HepG2 (cell line): Measurements from ENCODE around the gene FOSB. TPM values are rescaled to one million over a fixed set of nuclear protein-coding genes. Genes with fewer than 3 reads are reported as not detected.

Experiments used
- ATAC-seq: fragments of 200-7000 bp; cut with Tn5 transposase; 3 replicates; pipeline ENCODE4 v1.9.1; 2020; ENCODE audit warnings: mild to moderate bottlenecking, moderate library complexity
- BruUV-seq: library from RNA; stranded (reverse); fragments of 400-500 nt; replicated peaks from 2 replicates; lab custom pipeline; 2021; lab: Mats Ljungman, UMichigan
- CTCF ChIA-PET: fragments of 300-600 bp; formaldehyde crosslinking; extraction: SDS; loops from one replicate; lab custom pipeline; 2021; ENCODE audit warnings: low total read pairs, inconsistent platforms, low intra/inter-chr PET ratio; lab: Yijun Ruan, JAX
- POLR2A ChIA-PET: fragments of 350-600 bp; sonication (Branson Sonifier 250); formaldehyde crosslinking; loops from one replicate; lab custom pipeline; 2020; ENCODE audit warnings: antibody characterized with exemption, inconsistent platforms; lab: Yijun Ruan, JAX
- DNase-seq: peaks from one replicate; pipeline ENCODE4 v3.0.0-alpha.2; 2015; ENCODE audit warnings: low spot score
- FAIRE-seq: peaks from 3 replicates; lab custom pipeline; 2011; peaks lifted over from hg19 to GRCh38; lab: Jason Lieb, UNC
- H2AFZ ChIP-seq: one replicate; pipeline ENCODE4 v1.6.1; 2011; ENCODE audit warnings: low read length, inconsistent platforms
- H3K27ac ChIP-seq: fragments of 300-600 bp; 3 replicates; pipeline ENCODE4 v1.8.0; 2011; ENCODE audit warnings: mixed run types, mild to moderate bottlenecking, mixed read lengths, low read length, inconsistent platforms; ENCODE audit not compliant: insufficient read depth; ENCODE audit errors: extremely low read length
- H3K27me3 ChIP-seq, 2 experiments: fragments of 200-600 bp in 1 of 2; 2 replicates in 1 of 2; 3 replicates in 1 of 2; pipeline versions ENCODE4 v1.6.0 to v1.8.0; 2011; ENCODE audit warnings: low read length in 2 of 2, mild to moderate bottlenecking in 2 of 2, moderate library complexity in 2 of 2, inconsistent platforms in 1 of 2; ENCODE audit not compliant: insufficient read depth in 2 of 2, control insufficient read depth in 1 of 2
- H3K36me3 ChIP-seq, 2 experiments: fragments of 200-600 bp in 1 of 2; replicated peaks in 1 of 2; 2 replicates in 1 of 2; 3 replicates in 1 of 2; pipeline versions ENCODE4 v1.5.1 to v1.8.0; 2011; ENCODE audit warnings: low read length in 2 of 2, inconsistent platforms in 1 of 2; ENCODE audit not compliant: insufficient read depth in 2 of 2, control insufficient read depth in 1 of 2
- H3K4me1 ChIP-seq: 2 replicates; pipeline ENCODE4 v1.5.1; 2012; ENCODE audit warnings: low read length, inconsistent platforms; ENCODE audit not compliant: insufficient read depth
- H3K4me2 ChIP-seq: 2 replicates; pipeline ENCODE4 v1.6.0; 2011; ENCODE audit warnings: low read depth, low read length, inconsistent platforms
- H3K4me3 ChIP-seq, 3 experiments: fragments of 200-600 bp in 1 of 3; sonication (generic), shearing (Covaris generic) in 1 of 3; replicated peaks in 1 of 3; 2 replicates each; pipeline ENCODE4 v1.5.1; 2011 to 2016; ENCODE audit warnings: low read length in 3 of 3, inconsistent platforms in 2 of 3, low read depth in 2 of 3, mild to moderate bottlenecking in 2 of 3, control low read depth in 1 of 3, mixed read lengths in 1 of 3; ENCODE audit not compliant: insufficient read depth in 1 of 3
- H3K79me2 ChIP-seq: one replicate; pipeline ENCODE4 v1.6.1; 2011; ENCODE audit warnings: low read length, inconsistent platforms; ENCODE audit not compliant: insufficient read depth
- H3K9ac ChIP-seq: 2 replicates; pipeline ENCODE4 v1.6.0; 2011; ENCODE audit warnings: mild to moderate bottlenecking, low read depth, low read length, inconsistent platforms; ENCODE audit not compliant: insufficient read depth
- H3K9me3 ChIP-seq: 2 replicates; pipeline ENCODE4 v1.5.1; 2012; ENCODE audit warnings: mild to moderate bottlenecking, low read length
- H4K20me1 ChIP-seq: 2 replicates; pipeline ENCODE4 v1.6.0; 2011; ENCODE audit warnings: inconsistent platforms, mild to moderate bottlenecking, low read length, moderate library complexity; ENCODE audit not compliant: insufficient read depth
- FOXP1 ChIP-seq, 2 experiments: fragments of 450-650 bp in 1 of 2; IDR thresholded peaks; 2 replicates each; pipeline ENCODE4 v1.6.1; 2017 to 2018; ENCODE audit warnings: antibody characterized with exemption in 1 of 2
- NR3C1 ChIP-seq: sonication (generic); formaldehyde crosslinking; IDR thresholded peaks from 2 replicates; pipeline ENCODE4 v1.4.0; 2020; ENCODE audit warnings: missing genetic modification reagents
- SIX4 ChIP-seq: sonication (generic); formaldehyde crosslinking; IDR thresholded peaks from 2 replicates; pipeline ENCODE4 v1.4.0; 2020; ENCODE audit warnings: missing genetic modification reagents
- TBL1XR1 ChIP-seq: fragments of 150-350 bp; IDR thresholded peaks from 2 replicates; pipeline ENCODE4 v1.6.1; 2014; ENCODE audit warnings: borderline replicate concordance, low read length; ENCODE audit not compliant: partially characterized antibody
- ZKSCAN5 ChIP-seq: sonication (generic); formaldehyde crosslinking; IDR thresholded peaks from 2 replicates; pipeline ENCODE4 v1.5.1; 2020; ENCODE audit warnings: mild to moderate bottlenecking, missing genetic modification reagents
- ZNF501 ChIP-seq: sonication (generic); formaldehyde crosslinking; IDR thresholded peaks from 2 replicates; pipeline ENCODE4 v1.5.1; 2020; ENCODE audit warnings: mild to moderate bottlenecking, moderate library complexity, missing genetic modification reagents
- ZNF530 ChIP-seq: sonication (generic); formaldehyde crosslinking; IDR thresholded peaks from 2 replicates; pipeline ENCODE4 v1.5.0; 2020; ENCODE audit warnings: low read depth, mild to moderate bottlenecking, missing genetic modification reagents
- ZNF770 ChIP-seq: sonication (generic); formaldehyde crosslinking; IDR thresholded peaks from 2 replicates; pipeline ENCODE4 v1.5.0; 2020; ENCODE audit warnings: mild to moderate bottlenecking, missing genetic modification reagents
- WGBS: methylation state at CpG from one replicate; pipeline ENCODE4 v1.1.6; 2017; ENCODE audit warnings: low lambda C conversion rate; 5-methylcytosine and 5-hydroxymethylcytosine counted together
- in situ Hi-C: cut with HindIII; loops from 2 replicates; pipeline ENCODE4 v1.10.0; 2017; ENCODE audit warnings: low pct_unique_long_range_greater_than_20kb; ENCODE audit not compliant: extremely low pct_ligation_motif_present
- intact Hi-C: fragments of 100-400 bp; cut with micrococcal nuclease; formaldehyde crosslinking; loops from one replicate; pipeline ENCODE4 v1.10.0; 2022; ENCODE audit not compliant: unreplicated experiment
- polyA plus RNA-seq, 8 experiments: library from polyadenylated mRNA; depleted of rRNA in 3 of 8; stranded (reverse) in 7 of 8; unstranded in 1 of 8; fragments of >200 nt; fragmentation: Illumina TruSeq in 4 of 8; extraction: Trizol in 4 of 8; gene quantifications; 2 replicates each; pipeline versions ENCODE4 v1.2.1 to v1.2.3, GENCODE V29; 2011 to 2016; ENCODE audit warnings: low read depth in 4 of 8, missing spikeins in 1 of 8, mixed read lengths in 1 of 8; ENCODE audit not compliant: insufficient read depth in 1 of 8
- total RNA-seq, 5 experiments: library from RNA; depleted of rRNA; stranded (reverse); fragments of >200 nt; fragmentation: Illumina TruSeq; extraction: Trizol; gene quantifications; 2 replicates each; pipeline ENCODE4 v1.2.3, GENCODE V29; 2016; ENCODE audit warnings: low read depth in 1 of 5

Gene FOSB
- total and polyA plus RNA-seq, 2 of the 13 experiments (the other 11 are each of a cell fraction or from before 2014, with no cell fraction given) = 2.8 to 6.0 TPM

GRCh38 chr19:45477186-45477585, 9.4 kb downstream of the FOSB start:
- ChIA-PET POLR2A (interaction anchor here (1.0 to 1.2 kb wide), 2 partner anchors 10 to 38 kb away, joined by 3 to 4 read pairs; partner anchors contain the start of gene FOSB), CTCF (interaction anchor here (2.6 to 3.5 kb wide), 3 partner anchors 31 to 49 kb away, joined by 9 to 117 read pairs (median 50); no protein-coding TSS in a partner anchor)
- Histone ChIP-seq H3K27me3 (peaks cover 0 to 16% of the 10 kb centered on the region in 2 experiments; a peak in 2 of 5 replicates), H2AFZ (no peak overlapping the region), H3K4me1 (peaks cover 34% of the 10 kb centered on the region), H3K36me3 (no peaks in the 10 kb centered on the region)
- no peak for DNase-seq
- intact Hi-C loops = no loop called here
- in situ Hi-C loops = loop anchor here (5.0 to 10.0 kb wide), 2 partner anchors 35 to 52 kb away; partner anchors contain the start of gene ERCC1
- FAIRE-seq = no peak
- TF ChIP-seq ZNF530 (CRISPR knock-in tag) = no peak
- TF ChIP-seq ZNF501 (CRISPR knock-in tag) = no peak
- no peak for TF ChIP-seq ZKSCAN5 (CRISPR knock-in tag)
- no peak for TF ChIP-seq SIX4 (CRISPR knock-in tag)
- no peak for TF ChIP-seq FOXP1 (IDR thresholded peaks at IDR 0.05)
- no peak for TF ChIP-seq FOXP1 (CRISPR knock-in tag; IDR thresholded peaks at IDR 0.05)
- no peak for TF ChIP-seq TBL1XR1
- 0 out of 2 replicates have a peak, but pooled peaks have one; percentile 19 for TF ChIP-seq ZNF770 (CRISPR knock-in tag)
- no peak for TF ChIP-seq NR3C1
- TF ChIP-seq, all 625 proteins: peak for 1
- BruUV-seq = no TSS peak
- 31% methylated on average over 5 of the region's 5 CpGs for WGBS
- peak overlapping the region; percentile 23; the same call in 1 of the 2 replicates for H3K4me2 ChIP-seq
- H3K9me3 ChIP-seq = no peaks in the 10 kb centered on the region
- no peak overlapping the region for H3K9ac ChIP-seq
- H3K4me3 ChIP-seq = no peak overlapping the region
- no peaks in the 10 kb centered on the region for H4K20me1 ChIP-seq
- no peak for ATAC-seq
- H3K79me2 ChIP-seq = no peaks in the 10 kb centered on the region
- H3K27ac ChIP-seq = no peak overlapping the region
